ENCODE results near the gene IGSF10.

DNA sequence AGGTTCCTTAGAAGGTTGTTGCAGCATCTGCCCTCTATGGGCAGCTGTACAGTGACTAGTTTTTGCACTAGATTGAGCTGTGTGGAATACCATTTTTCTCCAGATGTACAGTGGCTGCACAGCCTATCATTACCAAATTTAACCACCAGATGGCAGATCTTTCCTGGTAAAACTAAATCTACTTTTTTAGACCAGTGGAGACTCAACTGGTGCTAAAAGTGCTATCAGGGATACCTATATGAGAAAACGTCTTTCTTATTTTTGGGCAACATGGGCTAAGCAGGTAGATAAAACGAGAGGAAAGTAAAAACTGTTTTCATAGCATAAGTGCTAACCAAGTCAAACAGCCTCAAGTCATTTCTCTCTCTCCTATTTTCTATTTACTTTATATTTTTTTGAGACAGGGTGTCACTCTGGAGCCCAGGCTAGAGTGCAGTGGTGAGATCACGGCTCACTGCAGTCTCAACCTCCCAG lies 21.2 kb downstream of the IGSF10 start:
- TF ChIP-seq, protein P1, sequence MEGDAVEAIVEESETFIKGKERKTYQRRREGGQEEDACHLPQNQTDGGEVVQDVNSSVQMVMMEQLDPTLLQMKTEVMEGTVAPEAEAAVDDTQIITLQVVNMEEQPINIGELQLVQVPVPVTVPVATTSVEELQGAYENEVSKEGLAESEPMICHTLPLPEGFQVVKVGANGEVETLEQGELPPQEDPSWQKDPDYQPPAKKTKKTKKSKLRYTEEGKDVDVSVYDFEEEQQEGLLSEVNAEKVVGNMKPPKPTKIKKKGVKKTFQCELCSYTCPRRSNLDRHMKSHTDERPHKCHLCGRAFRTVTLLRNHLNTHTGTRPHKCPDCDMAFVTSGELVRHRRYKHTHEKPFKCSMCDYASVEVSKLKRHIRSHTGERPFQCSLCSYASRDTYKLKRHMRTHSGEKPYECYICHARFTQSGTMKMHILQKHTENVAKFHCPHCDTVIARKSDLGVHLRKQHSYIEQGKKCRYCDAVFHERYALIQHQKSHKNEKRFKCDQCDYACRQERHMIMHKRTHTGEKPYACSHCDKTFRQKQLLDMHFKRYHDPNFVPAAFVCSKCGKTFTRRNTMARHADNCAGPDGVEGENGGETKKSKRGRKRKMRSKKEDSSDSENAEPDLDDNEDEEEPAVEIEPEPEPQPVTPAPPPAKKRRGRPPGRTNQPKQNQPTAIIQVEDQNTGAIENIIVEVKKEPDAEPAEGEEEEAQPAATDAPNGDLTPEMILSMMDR (IDR thresholded peaks at IDR 0.05), result peak; percentile 68 to 82 (median 78)
- no peak for TF ChIP-seq POLR2A (IDR thresholded peaks at IDR 0.05)
